SU-DHL-6 (cell line): ENCODE data around the gene MYO10.

ENCODE experiments used
- H2AFZ ChIP-seq: fragments of 200-600 bp; sonication (generic); 2 replicates; pipeline ENCODE4 v1.6.1; 2014; ENCODE audit warnings: low read depth, mild to moderate bottlenecking, moderate library complexity, mixed read lengths, antibody characterized with exemption, low read length; ENCODE audit not compliant: severe bottlenecking
- H3F3A ChIP-seq: fragments of 200-600 bp; shearing (Covaris generic); 2 replicates; pipeline ENCODE4 v1.6.0; 2016; ENCODE audit warnings: antibody characterized with exemption, mild to moderate bottlenecking; ENCODE audit not compliant: insufficient read depth
- H3K27ac ChIP-seq: fragments of 200-600 bp; sonication (generic); 2 replicates; pipeline ENCODE4 v1.5.1; 2016; ENCODE audit warnings: low read depth, mild to moderate bottlenecking, low read length, moderate library complexity, mixed read lengths
- H3K27me3 ChIP-seq: fragments of 200-600 bp; sonication (generic), shearing (Covaris generic); 2 replicates; pipeline ENCODE4 v1.6.0; 2014; ENCODE audit warnings: mild to moderate bottlenecking, low read length
- H3K36me3 ChIP-seq: fragments of 200-600 bp; sonication (generic); 2 replicates; pipeline ENCODE4 v1.6.1; 2014; ENCODE audit warnings: mild to moderate bottlenecking, low read length, mixed read lengths
- H3K4me2 ChIP-seq: fragments of 300-600, 200-600 bp; shearing (Covaris generic), sonication (generic); 2 replicates; pipeline ENCODE4 v1.6.0; 2014; ENCODE audit warnings: low read length, low read depth, mild to moderate bottlenecking; ENCODE audit not compliant: poor library complexity, severe bottlenecking
- H3K4me3 ChIP-seq: fragments of 200-600 bp; sonication (generic); 2 replicates; pipeline ENCODE4 v1.5.1; 2014; ENCODE audit warnings: antibody characterized with exemption, low read length, mild to moderate bottlenecking, mixed read lengths; ENCODE audit not compliant: insufficient read depth, poor library complexity, severe bottlenecking
- H3K79me2 ChIP-seq: fragments of 200-600 bp; sonication (generic); 2 replicates; pipeline ENCODE4 v1.6.1; 2014; ENCODE audit warnings: mild to moderate bottlenecking, low read length, moderate library complexity; ENCODE audit not compliant: insufficient read depth
- H3K9ac ChIP-seq: fragments of 200-600 bp; sonication (generic); 2 replicates; pipeline ENCODE4 v1.7.0; 2014; ENCODE audit warnings: mild to moderate bottlenecking, low read length
- H3K9me2 ChIP-seq: fragments of 200-600 bp; sonication (generic); replicated peaks from 2 replicates; pipeline ENCODE4 v1.6.1; 2014; ENCODE audit warnings: low read length; ENCODE audit not compliant: insufficient read depth
- H3K9me3 ChIP-seq: fragments of 200-600 bp; sonication (generic); 2 replicates; pipeline ENCODE4 v1.6.1; 2014; ENCODE audit warnings: low read length, mixed read lengths; ENCODE audit not compliant: insufficient read depth
- H4K20me1 ChIP-seq: fragments of 200-600 bp; sonication (generic); 2 replicates; pipeline ENCODE4 v1.6.1; 2014; ENCODE audit warnings: low read depth, mild to moderate bottlenecking, antibody characterized with exemption, low read length, moderate library complexity, mixed read lengths
- CTCF ChIP-seq: fragments of 200-600 bp; sonication (generic); IDR thresholded peaks from one replicate; pipeline ENCODE4 v1.5.1; 2017; ENCODE audit warnings: antibody characterized with exemption, mild to moderate bottlenecking, low read length, moderate library complexity; ENCODE audit not compliant: insufficient read depth, poor library complexity, severe bottlenecking
- EZH2phosphoT487 ChIP-seq: fragments of 200-600 bp; sonication (generic), shearing (Covaris generic); conservative IDR thresholded peaks from 2 replicates; pipeline ENCODE4 v1.6.1; 2018; ENCODE audit warnings: mild to moderate bottlenecking, antibody characterized with exemption, low read length, moderate library complexity, mixed read lengths

The MYO10 gene

GRCh38 chr5:16812911-16813310 lies 123.2 kb downstream of the MYO10 start:
- H3K4me2 ChIP-seq: no peak overlapping the region
- H3K9me3 ChIP-seq: no peaks in the 10 kb centered on the region
- no peaks in the 10 kb centered on the region for H3F3A ChIP-seq
- no peak overlapping the region for H3K27ac ChIP-seq
- H3K27me3 ChIP-seq: no peaks in the 10 kb centered on the region
- no peaks in the 10 kb centered on the region for H4K20me1 ChIP-seq
- H3K36me3 ChIP-seq: no peaks in the 10 kb centered on the region
- no peak overlapping the region for H2AFZ ChIP-seq
- no peak for TF ChIP-seq CTCF
- no peak for TF ChIP-seq EZH2phosphoT487
- no peak overlapping the region for H3K4me3 ChIP-seq
- no peaks in the 10 kb centered on the region for H3K79me2 ChIP-seq
- H3K9me2 ChIP-seq: no peaks in the 10 kb centered on the region
- H3K9ac ChIP-seq: no peak overlapping the region

- Histone ChIP-seq H3K9me3 (no peaks in the 10 kb centered on the region), H3K4me3 (no peak overlapping the region), H4K20me1 (no peaks in the 10 kb centered on the region), H3K79me2 (no peaks in the 10 kb centered on the region), H3K27ac (no peak overlapping the region), H3K36me3 (no peaks in the 10 kb centered on the region), H3K4me2 (no peak overlapping the region), H3K9ac (no peak overlapping the region), H3F3A (no peaks in the 10 kb centered on the region), H3K27me3 (no peaks in the 10 kb centered on the region), H2AFZ (no peak overlapping the region), H3K9me2 (no peaks in the 10 kb centered on the region)
- TF ChIP-seq EZH2phosphoT487 (no peak), CTCF (no peak)
Observed at GRCh38 chr5:16812448-16812847, 123.6 kb downstream of the MYO10 start.

GRCh38 chr5:16810208-16810854 lies 125.8 kb downstream of the MYO10 start:
- H3K9me3 ChIP-seq: no peaks in the 10 kb centered on the region
- TF ChIP-seq CTCF: no peak
- TF ChIP-seq EZH2phosphoT487: no peak
- no peaks in the 10 kb centered on the region for H4K20me1 ChIP-seq
- H3K27me3 ChIP-seq: no peaks in the 10 kb centered on the region
- H3F3A ChIP-seq: no peaks in the 10 kb centered on the region
- H3K79me2 ChIP-seq: no peaks in the 10 kb centered on the region
- no peak overlapping the region for H3K9ac ChIP-seq
- H3K36me3 ChIP-seq: no peaks in the 10 kb centered on the region
- no peaks in the 10 kb centered on the region for H3K9me2 ChIP-seq
- H3K4me3 ChIP-seq: no peak overlapping the region
- H2AFZ ChIP-seq: no peak overlapping the region
- H3K27ac ChIP-seq: no peak overlapping the region
- no peak overlapping the region for H3K4me2 ChIP-seq
